HG03457 (cell line): ENCODE measurements around the gene ZNF175.

ENCODE experiments used
- ATAC-seq: cut with Tn5 transposase; IDR thresholded peaks from one replicate; pipeline ENCODE4 v1.9.1; 2021; ENCODE audit warnings: moderate number of reproducible peaks; ENCODE audit not compliant: unreplicated experiment

ZNF175 gene

GRCh38 chr19:51549533-51550324, 21.4 kb upstream of the ZNF175 start:
- no peak for ATAC-seq

GRCh38 chr19:51550848-51551672, 20.0 kb upstream of the ZNF175 start:
- ATAC-seq = no peak

GRCh38 chr19:51551673-51552432, 19.2 kb upstream of the ZNF175 start:
- ATAC-seq = no peak

- ATAC-seq = no peak
Measured at GRCh38 chr19:51552608-51552995, 18.5 kb upstream of the ZNF175 start.

- no peak for ATAC-seq
Measured at GRCh38 chr19:51552996-51553725, 17.9 kb upstream of the ZNF175 start.

- no peak for ATAC-seq
Measured at GRCh38 chr19:51559240-51559639, 11.8 kb upstream of the ZNF175 start.

GRCh38 chr19:51560339-51560738, 10.7 kb upstream of the ZNF175 start:
- no peak for ATAC-seq

- ATAC-seq = no peak
Measured at GRCh38 chr19:51564791-51565190, 6.3 kb upstream of the ZNF175 start.

- no peak for ATAC-seq
Measured at GRCh38 chr19:51565583-51565982, 5.5 kb upstream of the ZNF175 start.

GRCh38 chr19:51566489-51567100, 4.5 kb upstream of the ZNF175 start:
- ATAC-seq = no peak

GRCh38 chr19:51567583-51567982, 3.5 kb upstream of the ZNF175 start:
- no peak for ATAC-seq

- ATAC-seq = no peak
Measured at GRCh38 chr19:51568456-51568855, 2.6 kb upstream of the ZNF175 start.

GRCh38 chr19:51571599-51571998, 516 bp downstream of the ZNF175 start:
- no peak for ATAC-seq

- ATAC-seq = no peak
Measured at GRCh38 chr19:51572410-51572809, 1.3 kb downstream of the ZNF175 start.

GRCh38 chr19:51572908-51573307, 1.8 kb downstream of the ZNF175 start:
- ATAC-seq = no peak

- no peak for ATAC-seq
Measured at GRCh38 chr19:51573331-51573730, 2.2 kb downstream of the ZNF175 start.

- no peak for ATAC-seq
Measured at GRCh38 chr19:51576850-51577249, 5.8 kb downstream of the ZNF175 start.

GRCh38 chr19:51586103-51586728, 15.1 kb downstream of the ZNF175 start:
- no peak for ATAC-seq

- no peak for ATAC-seq
Measured at GRCh38 chr19:51586799-51587198, 15.7 kb downstream of the ZNF175 start.
